OCI-LY3 (cell line): ENCODE results near the gene ELAVL4.

Experiments used
- H2AFZ ChIP-seq: fragments of 200-600, 300-600 bp; shearing (Covaris generic); 2 replicates; pipeline ENCODE4 v1.6.0; 2014; ENCODE audit warnings: antibody characterized with exemption, low read depth, low read length
- H3K27ac ChIP-seq: fragments of 200-600, 300-600 bp; sonication (generic); 2 replicates; pipeline ENCODE4 v1.5.1; 2014; ENCODE audit warnings: mild to moderate bottlenecking, low read length, moderate library complexity, mixed read lengths
- H3K27me3 ChIP-seq: fragments of 200-600, 300-600 bp; sonication (generic); 2 replicates; pipeline ENCODE4 v1.6.1; 2014; ENCODE audit warnings: low read depth, low read length, mixed read lengths
- H3K36me3 ChIP-seq: fragments of 200-600, 300-600 bp; sonication (generic); replicated peaks from 2 replicates; pipeline ENCODE3; 2014; ENCODE audit warnings: low read depth, low read length, mixed read lengths
- H3K4me1 ChIP-seq: fragments of 300-600, 200-600 bp; sonication (generic); 2 replicates; pipeline ENCODE4 v1.6.1; 2014; ENCODE audit warnings: low read length, mixed read lengths
- H3K4me2 ChIP-seq: fragments of 200-600, 300-600 bp; sonication (generic); 2 replicates; pipeline ENCODE4 v1.6.1; 2014; ENCODE audit warnings: low read length, mixed read lengths
- H3K4me3 ChIP-seq: fragments of 300-600, 200-600 bp; sonication (generic); 2 replicates; pipeline ENCODE4 v1.5.1; 2014; ENCODE audit warnings: antibody characterized with exemption, mild to moderate bottlenecking, low read length, moderate library complexity
- H3K79me2 ChIP-seq: fragments of 300-600, 200-600 bp; shearing (Covaris generic); 2 replicates; pipeline ENCODE4 v1.6.1; 2014; ENCODE audit warnings: mild to moderate bottlenecking, low read length, mixed read lengths
- H3K9ac ChIP-seq: fragments of 300-600, 200-600 bp; shearing (Covaris generic); 2 replicates; pipeline ENCODE4 v1.6.0; 2014; ENCODE audit warnings: mild to moderate bottlenecking, low read length, moderate library complexity
- H3K9me3 ChIP-seq: fragments of 200-600, 300-600 bp; shearing (Covaris generic); 2 replicates; pipeline ENCODE4 v1.6.1; 2014; ENCODE audit warnings: low read length, mixed read lengths; ENCODE audit not compliant: insufficient read depth
- H4K20me1 ChIP-seq: fragments of 200-600, 300-600 bp; sonication (generic); 2 replicates; pipeline ENCODE4 v1.6.1; 2016; ENCODE audit warnings: low read length, mixed read lengths; ENCODE audit not compliant: insufficient read depth
- EZH2phosphoT487 ChIP-seq: fragments of 200-600 bp; shearing (Covaris generic); IDR thresholded peaks from 2 replicates; pipeline ENCODE4 v1.6.1; 2018; ENCODE audit warnings: antibody characterized with exemption, mixed run types, low read depth
- TF ChIP-seq, protein P1 (sequence below): fragments of 200-600, 300-600 bp; sonication (generic); IDR thresholded peaks from 2 replicates; pipeline ENCODE4 v1.5.1; 2014; ENCODE audit warnings: antibody characterized with exemption, low read length, low read depth

The ELAVL4 gene

DNA sequence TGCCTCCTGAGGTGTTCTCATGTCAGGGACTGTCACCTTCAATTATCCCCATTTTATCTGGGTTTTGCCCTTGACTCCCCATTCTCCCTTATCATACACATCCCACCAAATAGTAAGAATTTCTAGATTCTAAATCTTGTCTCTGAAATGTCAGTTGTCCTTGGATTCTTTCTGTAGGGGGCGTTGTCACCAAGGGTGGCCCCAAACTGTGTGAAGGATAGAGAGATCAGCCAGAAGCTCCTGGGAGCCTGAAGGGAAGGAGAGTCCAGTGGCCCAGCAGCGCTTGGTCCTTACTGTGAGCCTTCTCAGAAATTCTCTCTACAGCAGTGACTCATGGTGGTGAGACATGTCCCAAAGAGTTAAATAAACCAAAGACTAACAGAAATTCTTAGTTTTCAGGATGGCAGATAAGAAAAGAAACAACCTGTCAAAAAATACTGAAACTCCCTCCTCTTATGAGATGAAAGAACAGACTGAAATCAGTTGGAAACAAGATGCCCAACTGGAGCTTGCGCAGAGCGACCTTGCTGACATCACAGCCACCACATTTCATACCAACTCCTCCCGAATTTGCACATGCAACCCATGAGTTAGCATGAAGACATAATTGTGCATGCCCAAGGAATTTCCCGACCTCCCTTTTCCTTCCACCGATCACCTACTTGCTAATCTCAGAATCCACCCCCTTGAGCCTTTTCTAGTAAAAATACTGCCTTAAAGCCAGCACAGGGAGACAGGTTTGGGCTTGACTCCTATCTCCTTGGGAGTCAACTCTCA lies 109.8 kb downstream of the ELAVL4 start:
- Histone ChIP-seq H3K4me1 (no peaks in the 10 kb centered on the region), H3K27me3 (no peaks in the 10 kb centered on the region), H3K4me2 (no peak overlapping the region), H3K79me2 (no peaks in the 10 kb centered on the region), H3K4me3 (no peak overlapping the region), H3K27ac (no peak overlapping the region), H2AFZ (no peak overlapping the region), H3K9me3 (no peaks in the 10 kb centered on the region), H3K9ac (no peak overlapping the region), H3K36me3 (no peaks in the 10 kb centered on the region), H4K20me1 (no peaks in the 10 kb centered on the region)
- TF ChIP-seq EZH2phosphoT487 = no peak

DNA sequence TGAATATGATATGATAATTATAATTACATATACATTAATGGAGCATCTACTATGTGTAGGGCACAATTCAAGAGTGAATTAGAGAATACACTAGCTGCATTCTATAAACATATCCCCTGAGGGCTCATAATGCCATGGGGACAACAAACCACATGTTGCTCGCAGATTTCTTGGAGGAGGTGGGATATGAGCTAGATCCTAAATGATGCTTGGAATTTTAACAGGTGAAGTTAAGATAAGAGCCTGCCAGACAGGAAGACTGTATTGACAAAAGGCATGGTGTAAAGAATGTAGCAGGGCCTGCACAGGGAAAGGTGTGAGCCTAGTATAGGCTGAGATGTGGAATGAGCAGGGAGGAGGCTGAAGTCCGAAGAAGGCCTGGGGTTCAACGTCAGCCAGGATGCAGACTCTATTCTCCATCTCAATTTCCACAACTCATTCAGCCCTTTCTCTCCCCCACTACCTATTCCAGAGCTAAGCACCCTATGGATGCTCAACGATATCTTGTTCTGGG lies 120.2 kb downstream of the ELAVL4 start:
- Histone ChIP-seq H3K27ac (no peak overlapping the region), H3K4me3 (no peak overlapping the region), H3K9ac (no peak overlapping the region), H2AFZ (no peak overlapping the region), H3K4me1 (no peaks in the 10 kb centered on the region), H3K36me3 (no peaks in the 10 kb centered on the region), H3K9me3 (no peaks in the 10 kb centered on the region), H3K27me3 (no peaks in the 10 kb centered on the region), H3K4me2 (no peak overlapping the region), H3K79me2 (no peaks in the 10 kb centered on the region), H4K20me1 (no peaks in the 10 kb centered on the region)
- TF ChIP-seq, protein P1, sequence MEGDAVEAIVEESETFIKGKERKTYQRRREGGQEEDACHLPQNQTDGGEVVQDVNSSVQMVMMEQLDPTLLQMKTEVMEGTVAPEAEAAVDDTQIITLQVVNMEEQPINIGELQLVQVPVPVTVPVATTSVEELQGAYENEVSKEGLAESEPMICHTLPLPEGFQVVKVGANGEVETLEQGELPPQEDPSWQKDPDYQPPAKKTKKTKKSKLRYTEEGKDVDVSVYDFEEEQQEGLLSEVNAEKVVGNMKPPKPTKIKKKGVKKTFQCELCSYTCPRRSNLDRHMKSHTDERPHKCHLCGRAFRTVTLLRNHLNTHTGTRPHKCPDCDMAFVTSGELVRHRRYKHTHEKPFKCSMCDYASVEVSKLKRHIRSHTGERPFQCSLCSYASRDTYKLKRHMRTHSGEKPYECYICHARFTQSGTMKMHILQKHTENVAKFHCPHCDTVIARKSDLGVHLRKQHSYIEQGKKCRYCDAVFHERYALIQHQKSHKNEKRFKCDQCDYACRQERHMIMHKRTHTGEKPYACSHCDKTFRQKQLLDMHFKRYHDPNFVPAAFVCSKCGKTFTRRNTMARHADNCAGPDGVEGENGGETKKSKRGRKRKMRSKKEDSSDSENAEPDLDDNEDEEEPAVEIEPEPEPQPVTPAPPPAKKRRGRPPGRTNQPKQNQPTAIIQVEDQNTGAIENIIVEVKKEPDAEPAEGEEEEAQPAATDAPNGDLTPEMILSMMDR = no peak
- TF ChIP-seq EZH2phosphoT487 = no peak

DNA sequence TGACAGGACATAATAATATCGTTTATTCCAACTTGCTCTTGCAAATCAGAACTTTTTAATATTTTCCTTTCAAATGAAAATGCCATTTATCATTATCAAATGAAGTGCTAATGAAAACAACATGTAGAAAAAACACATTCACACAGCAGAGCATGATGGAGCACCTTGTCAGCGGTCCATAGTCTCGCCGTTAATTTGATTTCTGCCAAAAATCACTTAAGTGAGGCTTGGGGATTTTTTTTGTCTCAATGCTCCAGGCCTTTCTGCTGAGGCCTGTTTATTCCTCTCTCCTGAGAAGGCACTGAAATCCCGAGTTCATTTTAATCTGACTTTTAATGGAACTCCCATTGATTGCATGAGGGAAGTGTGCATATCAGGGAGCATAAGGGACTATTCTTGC lies 122.5 kb downstream of the ELAVL4 start:
- H3K79me2 ChIP-seq = no peaks in the 10 kb centered on the region
- H3K27me3 ChIP-seq = no peaks in the 10 kb centered on the region
- no peaks in the 10 kb centered on the region for H3K9me3 ChIP-seq

DNA sequence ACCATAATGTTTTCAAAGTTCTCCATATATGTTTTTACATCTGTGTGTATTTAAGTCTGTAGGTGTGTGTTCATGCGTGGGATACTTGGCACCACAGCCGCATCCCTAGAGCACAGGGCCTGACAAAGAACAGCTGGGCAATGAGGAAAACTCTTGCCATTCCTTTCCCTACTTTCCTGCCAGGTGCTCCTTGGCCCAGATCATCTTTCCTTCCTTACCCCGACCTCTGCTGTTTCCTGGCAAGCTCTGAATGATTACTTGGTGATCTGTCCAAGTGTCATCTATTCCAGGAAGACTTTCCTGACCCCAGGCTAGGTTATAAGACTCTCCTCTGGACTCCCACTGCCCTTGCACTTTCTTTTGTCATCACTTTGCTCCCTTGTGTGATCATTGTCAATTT lies 123.6 kb downstream of the ELAVL4 start:
- Histone ChIP-seq H3K27ac (no peak overlapping the region), H3K4me1 (no peaks in the 10 kb centered on the region), H2AFZ (no peak overlapping the region), H3K79me2 (no peaks in the 10 kb centered on the region), H3K9me3 (no peaks in the 10 kb centered on the region), H3K36me3 (no peaks in the 10 kb centered on the region), H4K20me1 (no peaks in the 10 kb centered on the region), H3K4me3 (no peak overlapping the region), H3K4me2 (no peak overlapping the region), H3K27me3 (no peaks in the 10 kb centered on the region), H3K9ac (no peak overlapping the region)
- no peak for TF ChIP-seq EZH2phosphoT487
- TF ChIP-seq, protein P1 = no peak

More for the DNA sequence above, 122.5 kb downstream of the ELAVL4 start:
- Histone ChIP-seq H3K4me1 (no peaks in the 10 kb centered on the region), H3K9ac (no peak overlapping the region), H4K20me1 (no peaks in the 10 kb centered on the region), H3K4me3 (no peak overlapping the region), H2AFZ (no peak overlapping the region), H3K4me2 (no peak overlapping the region), H3K27ac (no peak overlapping the region), H3K36me3 (no peaks in the 10 kb centered on the region)
- no peak for TF ChIP-seq EZH2phosphoT487
- TF ChIP-seq, protein P1 = no peak
